DMS153 (cell line): ENCODE results near the gene ZNF157.

ENCODE experiments used
- DNase-seq: peaks from one replicate; lab custom pipeline; 2025; lab: John Stamatoyannopoulos, UW

ZNF157 gene

GRCh38 chrX:47446971-47447370 is 76.6 kb downstream of the ZNF157 start:
- DNase-seq = no peak

GRCh38 chrX:47447607-47448006 is 77.2 kb downstream of the ZNF157 start:
- no peak for DNase-seq

- DNase-seq = no peak
These were observed 77.9 kb downstream of the ZNF157 start for GRCh38 chrX:47448165-47448806.

GRCh38 chrX:47452112-47452511 is 81.7 kb downstream of the ZNF157 start:
- DNase-seq = no peak

GRCh38 chrX:47456080-47456479 is 85.7 kb downstream of the ZNF157 start:
- DNase-seq = no peak

GRCh38 chrX:47458528-47458927 is 88.2 kb downstream of the ZNF157 start:
- DNase-seq = no peak

GRCh38 chrX:47460561-47460960 is 90.2 kb downstream of the ZNF157 start:
- DNase-seq = no peak
